ENCODE measurements around the gene UFM1. TPM values are rescaled to one million over a fixed set of nuclear protein-coding genes. Genes with fewer than 3 reads are reported as not detected.

UFM1 gene
- total RNA-seq, 2 donors from 2014 or later = 41.6 to 56.4 TPM

DNA sequence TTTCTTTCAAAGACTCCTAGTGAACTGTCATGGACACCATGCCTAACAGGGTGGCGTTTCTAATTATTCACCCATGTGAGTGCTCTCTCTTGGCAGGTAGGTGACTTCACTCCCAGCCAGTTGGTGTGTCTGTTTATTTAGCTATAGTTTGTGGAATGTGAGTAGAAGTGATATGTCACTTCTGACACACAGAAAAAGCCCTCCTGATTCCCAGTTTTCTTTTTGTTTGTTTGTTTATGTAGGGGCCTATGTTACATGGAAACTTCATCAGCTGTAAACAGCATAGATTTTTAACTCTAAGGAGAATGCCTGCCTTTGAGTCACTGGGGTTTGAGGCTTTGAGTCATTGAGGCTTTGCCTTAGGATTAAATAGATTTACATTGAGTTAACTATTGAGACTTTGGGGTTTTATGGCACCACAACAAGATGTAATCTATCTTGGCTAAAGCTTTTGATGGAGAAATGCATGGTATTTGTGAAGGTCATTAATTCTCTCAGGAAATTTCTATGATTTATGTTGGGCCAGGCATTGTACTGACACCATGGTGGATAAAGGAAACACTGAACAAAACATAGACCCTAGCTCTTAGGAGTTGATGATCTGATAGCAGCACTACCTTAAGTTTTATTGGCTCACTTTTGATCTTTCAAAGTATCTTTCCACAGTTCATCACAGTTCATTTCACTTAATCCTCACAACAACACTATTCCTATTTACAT lies 45.3 kb downstream of the UFM1 start:
- Histone ChIP-seq H3K27me3 (no peaks in the 10 kb centered on the region), H3K4me3 (no peak overlapping the region), H3K4me1 (no peaks in the 10 kb centered on the region), H3K9ac (ENCODE audit: low read depth in 2 of 2, low read length in 2 of 2) (no peak overlapping the region), H3K36me3 (no peaks in the 10 kb centered on the region), H3K9me3 (no peaks in the 10 kb centered on the region), H3K27ac (no peak overlapping the region)
- intact Hi-C loops (cut with DNase I) = no loop called here
- TF ChIP-seq, protein P1, sequence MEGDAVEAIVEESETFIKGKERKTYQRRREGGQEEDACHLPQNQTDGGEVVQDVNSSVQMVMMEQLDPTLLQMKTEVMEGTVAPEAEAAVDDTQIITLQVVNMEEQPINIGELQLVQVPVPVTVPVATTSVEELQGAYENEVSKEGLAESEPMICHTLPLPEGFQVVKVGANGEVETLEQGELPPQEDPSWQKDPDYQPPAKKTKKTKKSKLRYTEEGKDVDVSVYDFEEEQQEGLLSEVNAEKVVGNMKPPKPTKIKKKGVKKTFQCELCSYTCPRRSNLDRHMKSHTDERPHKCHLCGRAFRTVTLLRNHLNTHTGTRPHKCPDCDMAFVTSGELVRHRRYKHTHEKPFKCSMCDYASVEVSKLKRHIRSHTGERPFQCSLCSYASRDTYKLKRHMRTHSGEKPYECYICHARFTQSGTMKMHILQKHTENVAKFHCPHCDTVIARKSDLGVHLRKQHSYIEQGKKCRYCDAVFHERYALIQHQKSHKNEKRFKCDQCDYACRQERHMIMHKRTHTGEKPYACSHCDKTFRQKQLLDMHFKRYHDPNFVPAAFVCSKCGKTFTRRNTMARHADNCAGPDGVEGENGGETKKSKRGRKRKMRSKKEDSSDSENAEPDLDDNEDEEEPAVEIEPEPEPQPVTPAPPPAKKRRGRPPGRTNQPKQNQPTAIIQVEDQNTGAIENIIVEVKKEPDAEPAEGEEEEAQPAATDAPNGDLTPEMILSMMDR (IDR thresholded peaks at IDR 0.05) = no peak
- DNase-seq = no peak

DNA sequence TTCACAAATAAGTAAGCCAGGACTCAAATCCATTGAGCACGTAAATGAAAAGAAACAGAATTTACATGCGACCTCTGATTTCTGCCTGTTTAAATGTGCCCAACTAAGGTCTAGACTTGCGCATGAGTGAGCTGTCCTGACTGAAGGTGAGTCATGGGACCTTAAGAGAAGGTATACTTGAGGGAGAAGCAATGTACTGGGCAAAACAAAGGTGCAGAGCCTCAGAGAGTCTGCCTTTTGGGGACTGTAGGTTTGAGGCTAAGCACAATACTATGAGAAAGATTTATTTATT lies 45.8 kb downstream of the UFM1 start:
- H3K9me3 ChIP-seq = no peaks in the 10 kb centered on the region
- TF ChIP-seq, protein P1 (IDR thresholded peaks at IDR 0.05) = no peak
- H3K4me1 ChIP-seq = no peaks in the 10 kb centered on the region
- H3K9ac ChIP-seq (ENCODE audit: low read depth in 2 of 2, low read length in 2 of 2) = no peak overlapping the region
- no peaks in the 10 kb centered on the region for H3K27me3 ChIP-seq
- intact Hi-C loops (cut with DNase I) = no loop called here
- DNase-seq = no peak
- no peaks in the 10 kb centered on the region for H3K36me3 ChIP-seq
- H3K27ac ChIP-seq = no peak overlapping the region
- no peak overlapping the region for H3K4me3 ChIP-seq

GRCh38 chr13:38398711-38399493 lies 49.3 kb downstream of the UFM1 start:
- H3K9ac ChIP-seq (ENCODE audit: low read depth in 2 of 2, low read length in 2 of 2) = no peak overlapping the region
- no peak overlapping the region for H3K4me3 ChIP-seq
- H3K9me3 ChIP-seq = no peaks in the 10 kb centered on the region
- H3K4me1 ChIP-seq = no peaks in the 10 kb centered on the region
- H3K27me3 ChIP-seq = no peaks in the 10 kb centered on the region
- intact Hi-C loops (cut with DNase I) = no loop called here
- TF ChIP-seq, protein P1 (IDR thresholded peaks at IDR 0.05) = no peak
- no peaks in the 10 kb centered on the region for H3K36me3 ChIP-seq
- peak overlapping the region; percentile 5 for H3K27ac ChIP-seq
- no peak for DNase-seq

DNA sequence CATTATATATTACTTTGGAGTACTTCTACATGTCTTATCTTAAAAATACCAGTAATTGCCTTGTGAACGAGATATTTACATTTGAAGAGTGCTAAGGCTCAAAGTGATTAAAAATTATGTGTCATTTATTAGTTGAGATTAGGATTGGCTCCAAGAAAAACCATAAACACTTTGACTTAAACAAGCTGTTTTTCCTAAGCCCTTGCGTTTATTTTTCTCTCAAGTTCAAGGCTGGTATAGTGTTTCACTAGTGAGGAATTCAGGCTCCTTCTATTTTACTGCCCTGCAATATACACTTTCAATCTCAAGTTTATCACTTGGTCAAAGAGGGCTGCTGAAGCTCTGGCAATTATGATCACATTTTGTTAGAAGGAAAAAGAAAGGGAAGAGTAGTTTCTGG lies 49.9 kb downstream of the UFM1 start:
- no peaks in the 10 kb centered on the region for H3K27me3 ChIP-seq
- intact Hi-C loops (cut with DNase I) = no loop called here
- H3K4me1 ChIP-seq = no peaks in the 10 kb centered on the region
- H3K9me3 ChIP-seq = no peaks in the 10 kb centered on the region
- TF ChIP-seq, protein P1 (IDR thresholded peaks at IDR 0.05) = no peak
- no peak overlapping the region for H3K9ac ChIP-seq (ENCODE audit: low read depth in 2 of 2, low read length in 2 of 2)
- no peaks in the 10 kb centered on the region for H3K36me3 ChIP-seq
- no peak overlapping the region for H3K27ac ChIP-seq
- no peak overlapping the region for H3K4me3 ChIP-seq
- DNase-seq = no peak

DNA sequence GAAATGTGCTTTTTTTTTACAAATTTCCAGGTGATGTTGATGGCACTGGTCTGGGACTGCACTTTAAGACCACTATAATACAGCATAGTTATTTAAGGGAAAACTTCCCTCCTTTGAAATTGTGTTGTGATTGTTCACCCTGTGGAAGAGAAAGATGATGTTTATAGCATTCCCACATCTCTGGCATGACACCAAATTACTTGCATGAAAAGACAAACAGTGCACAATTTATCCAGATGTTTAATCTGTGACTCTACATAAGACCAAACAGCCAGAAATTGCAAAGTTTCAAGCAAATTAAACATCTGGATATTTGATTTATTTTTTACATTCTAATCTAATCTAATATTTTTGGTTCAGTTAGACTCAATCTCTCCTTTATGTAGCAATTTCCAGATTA lies 51.6 kb downstream of the UFM1 start:
- no peak overlapping the region for H3K27ac ChIP-seq
- no peak overlapping the region for H3K4me3 ChIP-seq
- no peaks in the 10 kb centered on the region for H3K4me1 ChIP-seq
- no peaks in the 10 kb centered on the region for H3K27me3 ChIP-seq
- TF ChIP-seq, protein P1 (IDR thresholded peaks at IDR 0.05) = no peak
- no peaks in the 10 kb centered on the region for H3K36me3 ChIP-seq
- no peak for DNase-seq
- H3K9ac ChIP-seq (ENCODE audit: low read depth in 2 of 2, low read length in 2 of 2) = no peak overlapping the region
- intact Hi-C loops (cut with DNase I) = no loop called here
- H3K9me3 ChIP-seq = no peaks in the 10 kb centered on the region

All from colonic mucosa (tissue), 4 donors.